ENCODE measurements around the gene OGFOD1. TPM values are rescaled to one million over a fixed set of nuclear protein-coding genes. Genes with fewer than 3 reads are reported as not detected.

OGFOD1 gene
- polyA plus RNA-seq, 3 donors, result 8.2 to 37.9 (median 23.4) TPM

DNA sequence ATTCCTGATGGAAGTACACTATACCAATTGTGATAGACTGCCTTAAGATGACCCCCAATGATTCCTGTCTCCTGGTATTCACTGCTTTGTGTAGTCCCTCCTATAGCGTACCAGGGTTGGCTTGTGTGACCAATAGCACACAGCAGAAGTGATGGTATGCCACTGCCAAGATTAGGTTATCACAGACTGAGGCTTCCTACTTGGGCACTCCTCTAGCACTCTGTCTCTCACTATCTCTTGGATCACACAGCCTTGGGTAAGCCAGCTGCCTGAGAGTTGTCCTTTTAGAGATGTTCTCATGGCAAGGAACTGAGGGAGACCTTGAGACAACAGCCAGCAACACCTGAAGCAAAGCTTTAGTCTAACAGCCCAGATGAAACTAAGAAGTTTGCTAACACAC is 13.3 kb upstream of the OGFOD1 start:
- Histone ChIP-seq H3K9me3 (replicated peaks in 1 of 2; ENCODE audit: control insufficient read depth in 1 of 2, insufficient read depth in 1 of 2, low read length in 2 of 2) (no peaks in the 10 kb centered on the region), H4K20me1 (ENCODE audit: insufficient read depth, low read length) (no peaks in the 10 kb centered on the region), H3K36me3 (replicated peaks in 1 of 2; ENCODE audit: control insufficient read depth in 1 of 2, insufficient read depth in 2 of 2, low read length in 2 of 2) (peaks cover 66 to 88% of the 10 kb centered on the region in 2 donors), H3K9ac (ENCODE audit: insufficient read depth, low read length, poor library complexity, severe bottlenecking) (no peak overlapping the region), H3K4me2 (replicated peaks; ENCODE audit: extremely low read depth, low read length, poor library complexity, severe bottlenecking) (no peak overlapping the region), H3K4me3 (replicated peaks in 1 of 3; ENCODE audit: low read depth in 2 of 3, low read length in 3 of 3) (no peak overlapping the region), H3K4me1 (ENCODE audit: control insufficient read depth in 1 of 2, insufficient read depth in 2 of 2, low read length in 2 of 2) (no peaks in the 10 kb centered on the region), H2AFZ (ENCODE audit: insufficient read depth, low read depth, low read length, poor library complexity, severe bottlenecking) (no peak overlapping the region), H3K27me3 (ENCODE audit: control insufficient read depth in 2 of 2, insufficient read depth in 2 of 2, low read length in 2 of 2) (no peaks in the 10 kb centered on the region), H3K27ac (ENCODE audit: low read depth in 1 of 2, low read length in 2 of 2) (no peak overlapping the region), H3K79me2 (ENCODE audit: insufficient read depth, low read length) (peaks cover 3% of the 10 kb centered on the region)
- Mint-ChIP-seq H3K36me3 (peaks cover 70 to 78% of the 10 kb centered on the region in 2 donors), H3K4me1 (no peaks in the 10 kb centered on the region), H3K27me3 (ENCODE audit: low read depth in 3 of 3) (peaks cover 0 to 3% (median 0%) of the 10 kb centered on the region in 3 donors), H3K4me3 (no peak overlapping the region), H3K27ac (peak overlapping the region in 1 of 7 donors; percentile 31), H3K9me3 (no peaks in the 10 kb centered on the region)
- DNase-seq, result no peak
- WGBS (ENCODE audit: insufficient coverage), result 83% methylated on average over 1 of the region's 1 CpG
- TF ChIP-seq, protein P1, sequence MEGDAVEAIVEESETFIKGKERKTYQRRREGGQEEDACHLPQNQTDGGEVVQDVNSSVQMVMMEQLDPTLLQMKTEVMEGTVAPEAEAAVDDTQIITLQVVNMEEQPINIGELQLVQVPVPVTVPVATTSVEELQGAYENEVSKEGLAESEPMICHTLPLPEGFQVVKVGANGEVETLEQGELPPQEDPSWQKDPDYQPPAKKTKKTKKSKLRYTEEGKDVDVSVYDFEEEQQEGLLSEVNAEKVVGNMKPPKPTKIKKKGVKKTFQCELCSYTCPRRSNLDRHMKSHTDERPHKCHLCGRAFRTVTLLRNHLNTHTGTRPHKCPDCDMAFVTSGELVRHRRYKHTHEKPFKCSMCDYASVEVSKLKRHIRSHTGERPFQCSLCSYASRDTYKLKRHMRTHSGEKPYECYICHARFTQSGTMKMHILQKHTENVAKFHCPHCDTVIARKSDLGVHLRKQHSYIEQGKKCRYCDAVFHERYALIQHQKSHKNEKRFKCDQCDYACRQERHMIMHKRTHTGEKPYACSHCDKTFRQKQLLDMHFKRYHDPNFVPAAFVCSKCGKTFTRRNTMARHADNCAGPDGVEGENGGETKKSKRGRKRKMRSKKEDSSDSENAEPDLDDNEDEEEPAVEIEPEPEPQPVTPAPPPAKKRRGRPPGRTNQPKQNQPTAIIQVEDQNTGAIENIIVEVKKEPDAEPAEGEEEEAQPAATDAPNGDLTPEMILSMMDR (IDR thresholded peaks at IDR 0.05), result no peak
- intact Hi-C loops (cut with micrococcal nuclease), result no loop called here

DNA sequence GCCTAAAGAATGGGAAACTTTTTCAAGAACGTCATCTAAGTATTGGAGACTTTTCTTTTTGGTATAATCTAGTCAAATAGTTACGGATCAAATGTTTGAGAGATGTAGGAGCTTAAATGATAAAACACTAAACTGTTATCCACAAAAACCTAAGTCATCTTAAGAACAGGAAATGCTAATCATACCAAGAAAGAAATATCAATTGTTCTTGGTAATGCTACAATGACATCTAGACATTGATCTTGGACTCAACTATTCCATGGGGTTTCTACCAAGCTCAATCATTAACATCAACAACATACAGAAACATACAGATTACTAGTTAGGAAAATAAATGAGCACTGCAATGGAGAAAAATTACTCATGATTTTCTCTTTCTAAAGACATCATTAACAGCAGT is 4.1 kb upstream of the OGFOD1 start:
- Mint-ChIP-seq H3K4me1 (peaks cover 25% of the 10 kb centered on the region), H3K4me3 (no peak overlapping the region), H3K36me3 (peaks cover 37 to 42% of the 10 kb centered on the region in 2 donors), H3K27ac (no peak overlapping the region), H3K27me3 (ENCODE audit: low read depth in 3 of 3) (no peaks in the 10 kb centered on the region), H3K9me3 (peaks cover 0 to 1% (median 0%) of the 10 kb centered on the region in 7 donors)
- no peak overlapping the region for H3K4me2 ChIP-seq (replicated peaks; ENCODE audit: extremely low read depth, low read length, poor library complexity, severe bottlenecking)
- H3K4me1 ChIP-seq (ENCODE audit: control insufficient read depth in 1 of 2, insufficient read depth in 2 of 2, low read length in 2 of 2), result peaks cover 16 to 21% of the 10 kb centered on the region in 2 donors
- no CpG with 5 or more reads among the region's 2 CpGs for WGBS (ENCODE audit: insufficient coverage)
- no peaks in the 10 kb centered on the region for H3K9me3 ChIP-seq (replicated peaks in 1 of 2; ENCODE audit: control insufficient read depth in 1 of 2, insufficient read depth in 1 of 2, low read length in 2 of 2)
- H3K27ac ChIP-seq (ENCODE audit: low read depth in 1 of 2, low read length in 2 of 2), result no peak overlapping the region
- intact Hi-C loops (cut with micrococcal nuclease), result no loop called here
- TF ChIP-seq, protein P1 (IDR thresholded peaks at IDR 0.05), result no peak
- no peak for DNase-seq
- no peak overlapping the region for H3K9ac ChIP-seq (ENCODE audit: insufficient read depth, low read length, poor library complexity, severe bottlenecking)
- no peak overlapping the region for H2AFZ ChIP-seq (ENCODE audit: insufficient read depth, low read depth, low read length, poor library complexity, severe bottlenecking)
- peaks cover 30 to 56% of the 10 kb centered on the region in 2 donors for H3K36me3 ChIP-seq (replicated peaks in 1 of 2; ENCODE audit: control insufficient read depth in 1 of 2, insufficient read depth in 2 of 2, low read length in 2 of 2)
- H3K79me2 ChIP-seq (ENCODE audit: insufficient read depth, low read length), result peaks cover 58% of the 10 kb centered on the region
- no peaks in the 10 kb centered on the region for H3K27me3 ChIP-seq (ENCODE audit: control insufficient read depth in 2 of 2, insufficient read depth in 2 of 2, low read length in 2 of 2)
- no peak overlapping the region for H3K4me3 ChIP-seq (replicated peaks in 1 of 3; ENCODE audit: low read depth in 2 of 3, low read length in 3 of 3)
- peaks cover 7% of the 10 kb centered on the region for H4K20me1 ChIP-seq (ENCODE audit: insufficient read depth, low read length)

Measured in CD14-positive monocyte (primary cell).